Neuronal stem cell (in vitro differentiated cells): Measurements from ENCODE around the gene GRIK4.

Experiments used
- DNase-seq: peaks from one replicate; pipeline ENCODE4 v3.0.0-alpha.2; 2013; ENCODE audit warnings: low spot score
- H2AFZ ChIP-seq: one replicate; pipeline ENCODE4 v1.6.1; 2013; ENCODE audit warnings: mild to moderate bottlenecking, low read length, inconsistent platforms
- H2AK5ac ChIP-seq: 2 replicates; pipeline ENCODE4 v1.6.1; 2013; ENCODE audit warnings: low read depth, mild to moderate bottlenecking, inconsistent platforms, low read length, moderate library complexity, mixed read lengths
- H2BK120ac ChIP-seq: 2 replicates; pipeline ENCODE4 v1.6.1; 2013; ENCODE audit warnings: low read depth, mild to moderate bottlenecking, inconsistent platforms, low read length, moderate library complexity, mixed read lengths
- H2BK12ac ChIP-seq: one replicate; pipeline ENCODE4 v1.6.1; 2013; ENCODE audit warnings: low read length, inconsistent platforms
- H2BK15ac ChIP-seq: 2 replicates; pipeline ENCODE4 v1.6.1; 2013; ENCODE audit warnings: mild to moderate bottlenecking, low read length, inconsistent platforms, mixed read lengths
- H2BK5ac ChIP-seq: one replicate; pipeline ENCODE4 v1.6.1; 2013; ENCODE audit warnings: inconsistent platforms, mild to moderate bottlenecking, low read length, moderate library complexity
- H3K14ac ChIP-seq: one replicate; pipeline ENCODE4 v1.6.1; 2013; ENCODE audit warnings: low read length, inconsistent platforms
- H3K18ac ChIP-seq: 2 replicates; pipeline ENCODE4 v1.6.1; 2013; ENCODE audit warnings: low read length, inconsistent platforms
- H3K23ac ChIP-seq: 2 replicates; pipeline ENCODE4 v1.6.1; 2013; ENCODE audit warnings: low read depth, mild to moderate bottlenecking, mixed read lengths, low read length, inconsistent platforms; ENCODE audit not compliant: poor library complexity
- H3K27ac ChIP-seq: replicated peaks from 3 replicates; pipeline ENCODE4 v1.5.1; 2013; ENCODE audit warnings: low read length, inconsistent platforms
- H3K27me3 ChIP-seq, 3 experiments: 2 replicates each; pipeline ENCODE4 v1.6.1; 2013; ENCODE audit warnings: low read length in 3 of 3, mild to moderate bottlenecking in 2 of 3, inconsistent platforms in 1 of 3, low read depth in 1 of 3, mixed read lengths in 1 of 3, moderate library complexity in 1 of 3; ENCODE audit not compliant: control insufficient read depth in 3 of 3, insufficient read depth in 3 of 3
- H3K36me3 ChIP-seq, 2 donors: replicated peaks in 1 of 2; 2 replicates each; pipeline ENCODE4 v1.6.1; 2013; ENCODE audit warnings: low read length in 2 of 2; ENCODE audit not compliant: control insufficient read depth in 2 of 2, insufficient read depth in 2 of 2
- H3K4ac ChIP-seq: 2 replicates; pipeline ENCODE4 v1.6.1; 2013; ENCODE audit warnings: inconsistent platforms, mild to moderate bottlenecking, low read length, moderate library complexity
- H3K4me1 ChIP-seq, 2 donors: 1 replicate in 1 of 2; 2 replicates in 1 of 2; pipeline ENCODE4 v1.6.1; 2013; ENCODE audit warnings: low read length in 2 of 2, low read depth in 1 of 2; ENCODE audit not compliant: control insufficient read depth in 2 of 2, insufficient read depth in 1 of 2
- H3K4me2 ChIP-seq: one replicate; pipeline ENCODE4 v1.6.1; 2013; ENCODE audit warnings: mild to moderate bottlenecking, low read length, inconsistent platforms; ENCODE audit not compliant: insufficient read depth, poor library complexity, severe bottlenecking
- H3K4me3 ChIP-seq, 2 donors: 2 replicates each; pipeline ENCODE4 v1.5.1; 2013; ENCODE audit warnings: low read length in 2 of 2, mild to moderate bottlenecking in 2 of 2, inconsistent platforms in 1 of 2, moderate library complexity in 1 of 2
- H3K79me1 ChIP-seq: one replicate; pipeline ENCODE4 v1.6.1; 2013; ENCODE audit warnings: low read depth, mild to moderate bottlenecking, inconsistent platforms, low read length, moderate library complexity
- H3K9ac ChIP-seq: one replicate; pipeline ENCODE4 v1.6.1; 2013; ENCODE audit warnings: mild to moderate bottlenecking, low read depth, low read length, inconsistent platforms; ENCODE audit not compliant: poor library complexity
- H3K9me3 ChIP-seq, 2 donors: replicated peaks in 1 of 2; 2 replicates each; pipeline versions ENCODE3 to v1.6.1; 2013; ENCODE audit warnings: low read length in 2 of 2, mild to moderate bottlenecking in 2 of 2, inconsistent platforms in 1 of 2, low read depth in 1 of 2, mixed read lengths in 1 of 2, moderate library complexity in 1 of 2; ENCODE audit not compliant: control insufficient read depth in 2 of 2, insufficient read depth in 1 of 2
- H4K8ac ChIP-seq: one replicate; pipeline ENCODE4 v1.6.1; 2013; ENCODE audit warnings: low read depth, mild to moderate bottlenecking, inconsistent platforms, low read length, moderate library complexity
- H4K91ac ChIP-seq: one replicate; pipeline ENCODE4 v1.6.1; 2013; ENCODE audit warnings: low read length, low read depth, mild to moderate bottlenecking, inconsistent platforms; ENCODE audit not compliant: poor library complexity
- WGBS, 2 donors: extraction: QIAGEN DNeasy Blood & Tissue Kit; methylation state at CpG; one replicate each; pipeline ENCODE4 v1.1.7; 2013; ENCODE audit warnings: missing lambda C conversion rate in 2 of 2, mixed read lengths in 1 of 2; ENCODE audit not compliant: insufficient read length in 2 of 2, insufficient replicate concordance in 1 of 2; ENCODE audit errors: extremely low coverage in 2 of 2; 5-methylcytosine and 5-hydroxymethylcytosine counted together

Gene GRIK4

GRCh38 chr11:121023848-121024751 is 512.6 kb downstream of the GRIK4 start, which contains the start of gene TBCEL:
TSS of gene TBCEL (plus strand) at chr11:121024102. CDS start at chr11:121045691, 21,589 bp downstream.
- Histone ChIP-seq H3K4ac (peak within 1 kb of the TSS; percentile 37), H2BK5ac (peak within 1 kb of the TSS; percentile 97), H2BK15ac (no peak within 1 kb of the TSS), H3K4me1 (peaks cover 9 to 10% of the 10 kb centered on the region in 2 donors), H3K9me3 (no peaks in the 10 kb centered on the region), H2AK5ac (peak within 1 kb of the TSS; percentile 86), H3K27me3 (no peaks in the 10 kb centered on the region), H2BK12ac (no peak within 1 kb of the TSS), H3K18ac (peak within 1 kb of the TSS; percentile 90), H4K8ac (no peak within 1 kb of the TSS), H3K36me3 (peaks cover 0 to 2% of the 10 kb centered on the region in 2 donors), H3K14ac (peak within 1 kb of the TSS; percentile 94), H3K4me2 (peak within 1 kb of the TSS; percentile 92), H3K23ac (peak within 1 kb of the TSS; percentile 25), H3K27ac (no peak within 1 kb of the TSS), H3K79me1 (peaks cover 10% of the 10 kb centered on the region), H3K4me3 (peak within 1 kb of the TSS; percentile 81 to 92), H2BK120ac (no peak within 1 kb of the TSS), H2AFZ (peak within 1 kb of the TSS; percentile 72), H4K91ac (no peak within 1 kb of the TSS), H3K9ac (peak within 1 kb of the TSS; percentile 93)
- no CpG with 5 or more reads among the region's 54 CpGs for WGBS, 2 donors
- peak; percentile 85 for DNase-seq

- WGBS, 2 donors, result no CpG with 5 or more reads among the region's 3 CpGs
- no peak overlapping the region for H2AK5ac ChIP-seq
- H3K27me3 ChIP-seq, result no peaks in the 10 kb centered on the region
- H4K8ac ChIP-seq, result no peak overlapping the region
- H3K18ac ChIP-seq, result no peak overlapping the region
- H2BK15ac ChIP-seq, result no peak overlapping the region
- H3K9ac ChIP-seq, result no peak overlapping the region
- no peak overlapping the region for H2BK12ac ChIP-seq
- H3K4me3 ChIP-seq, result peak overlapping the region in 1 of 2 donors; percentile 81
- no peak overlapping the region for H2BK120ac ChIP-seq
- H3K14ac ChIP-seq, result no peak overlapping the region
- H3K4ac ChIP-seq, result no peak overlapping the region
- H4K91ac ChIP-seq, result no peak overlapping the region
- H2AFZ ChIP-seq, result no peak overlapping the region
- H3K4me2 ChIP-seq, result peak overlapping the region; percentile 92
- H3K79me1 ChIP-seq, result peaks cover 10% of the 10 kb centered on the region
- H3K27ac ChIP-seq, result no peak overlapping the region
- H3K4me1 ChIP-seq, result peaks cover 9 to 10% of the 10 kb centered on the region in 2 donors
- peaks cover 0 to 2% of the 10 kb centered on the region in 2 donors for H3K36me3 ChIP-seq
- H3K9me3 ChIP-seq, result no peaks in the 10 kb centered on the region
- H3K23ac ChIP-seq, result no peak overlapping the region
- no peak overlapping the region for H2BK5ac ChIP-seq
- DNase-seq, result no peak
Measured at GRCh38 chr11:121024989-121025388, 513.4 kb downstream of the GRIK4 start.

DNA sequence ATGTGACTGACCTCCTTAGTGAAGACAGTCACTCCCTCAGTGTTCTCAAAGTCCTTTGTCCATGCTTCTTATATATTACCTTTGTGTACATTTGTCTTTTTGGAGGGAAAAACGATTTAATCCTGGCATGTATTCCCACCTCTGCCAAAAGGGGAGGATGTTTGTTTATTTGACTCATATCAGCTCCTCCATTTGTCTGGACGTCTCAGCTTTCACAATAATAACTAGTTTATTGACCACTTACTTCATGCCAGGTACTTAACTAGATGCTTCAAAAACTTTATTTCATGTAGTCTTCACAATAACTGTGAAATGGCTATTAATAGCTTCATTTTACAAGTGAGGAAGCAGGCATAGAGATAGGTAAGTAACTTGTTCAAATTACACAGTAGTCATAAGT is 517.6 kb downstream of the GRIK4 start:
- no peak overlapping the region for H3K4me2 ChIP-seq
- H2BK12ac ChIP-seq, result no peak overlapping the region
- H3K79me1 ChIP-seq, result peaks cover 8% of the 10 kb centered on the region
- no peak overlapping the region for H2BK5ac ChIP-seq
- H3K23ac ChIP-seq, result no peak overlapping the region
- H3K27me3 ChIP-seq, result no peaks in the 10 kb centered on the region
- no peak overlapping the region for H3K18ac ChIP-seq
- H2BK120ac ChIP-seq, result no peak overlapping the region
- no peak overlapping the region for H3K4me3 ChIP-seq
- H3K27ac ChIP-seq, result no peak overlapping the region
- no peak overlapping the region for H3K14ac ChIP-seq
- H2AK5ac ChIP-seq, result no peak overlapping the region
- no peak overlapping the region for H4K91ac ChIP-seq
- H2AFZ ChIP-seq, result no peak overlapping the region
- H2BK15ac ChIP-seq, result no peak overlapping the region
- H4K8ac ChIP-seq, result no peak overlapping the region
- H3K9ac ChIP-seq, result no peak overlapping the region
- no peak for DNase-seq
- H3K4me1 ChIP-seq, result peaks cover 6% of the 10 kb centered on the region in 2 donors
- no peaks in the 10 kb centered on the region for H3K9me3 ChIP-seq
- no CpG with 5 or more reads among the region's 2 CpGs for WGBS, 2 donors
- H3K4ac ChIP-seq, result no peak overlapping the region
- peaks cover 0 to 2% of the 10 kb centered on the region in 2 donors for H3K36me3 ChIP-seq

GRCh38 chr11:121029813-121030445 is 518.4 kb downstream of the GRIK4 start:
- H3K4me3 ChIP-seq, result no peak overlapping the region

More at GRCh38 chr11:121029813-121030445, 518.4 kb downstream of the GRIK4 start:
- no peak overlapping the region for H2BK12ac ChIP-seq
- no peak overlapping the region for H3K14ac ChIP-seq
- H2BK120ac ChIP-seq, result no peak overlapping the region
- peaks cover 2 to 3% of the 10 kb centered on the region in 2 donors for H3K4me1 ChIP-seq
- no peak overlapping the region for H4K8ac ChIP-seq
- no peak overlapping the region for H2BK5ac ChIP-seq
- H2AFZ ChIP-seq, result no peak overlapping the region
- H3K27me3 ChIP-seq, result no peaks in the 10 kb centered on the region
- no peaks in the 10 kb centered on the region for H3K9me3 ChIP-seq
- peaks cover 3% of the 10 kb centered on the region for H3K79me1 ChIP-seq
- H3K4ac ChIP-seq, result no peak overlapping the region
- H3K27ac ChIP-seq, result no peak overlapping the region
- H3K18ac ChIP-seq, result no peak overlapping the region
- H2AK5ac ChIP-seq, result no peak overlapping the region
- no peak for DNase-seq
- H3K23ac ChIP-seq, result no peak overlapping the region
- no peak overlapping the region for H2BK15ac ChIP-seq
- no peak overlapping the region for H3K9ac ChIP-seq
- peaks cover 0 to 2% of the 10 kb centered on the region in 2 donors for H3K36me3 ChIP-seq
- H3K4me2 ChIP-seq, result no peak overlapping the region
- no CpG with 5 or more reads among the region's 3 CpGs for WGBS, 2 donors
- no peak overlapping the region for H4K91ac ChIP-seq
